HUES64 (cell line): ENCODE results near the gene HSD17B8.

Experiments
- H3K27ac ChIP-seq: 2 replicates; pipeline ENCODE4 v1.7.0; 2013; ENCODE audit warnings: low read depth, low read length, inconsistent platforms
- H3K27me3 ChIP-seq: 2 replicates; pipeline ENCODE4 v1.6.1; 2013; ENCODE audit warnings: mild to moderate bottlenecking, low read length; ENCODE audit not compliant: insufficient read depth
- H3K36me3 ChIP-seq: 2 replicates; pipeline ENCODE4 v1.6.1; 2013; ENCODE audit warnings: mild to moderate bottlenecking, low read length; ENCODE audit not compliant: insufficient read depth
- H3K4me1 ChIP-seq: 2 replicates; pipeline ENCODE4 v1.6.1; 2013; ENCODE audit warnings: mild to moderate bottlenecking, low read length, moderate library complexity; ENCODE audit not compliant: insufficient read depth
- H3K4me3 ChIP-seq: 2 replicates; pipeline ENCODE4 v1.5.1; 2013; ENCODE audit warnings: mild to moderate bottlenecking, low read length, moderate library complexity
- H3K9ac ChIP-seq: 2 replicates; pipeline ENCODE4 v1.6.1; 2013; ENCODE audit warnings: mild to moderate bottlenecking, low read depth, low read length
- H3K9me3 ChIP-seq: 2 replicates; pipeline ENCODE4 v1.6.1; 2013; ENCODE audit warnings: low read depth, low read length; ENCODE audit not compliant: insufficient read depth
- WGBS: fragments of 150-250, 120-280 bp; methylation state at CpG from one replicate; pipeline ENCODE4 v1.1.7; 2013; ENCODE audit warnings: missing lambda C conversion rate; 5-methylcytosine and 5-hydroxymethylcytosine counted together

HSD17B8 gene

DNA sequence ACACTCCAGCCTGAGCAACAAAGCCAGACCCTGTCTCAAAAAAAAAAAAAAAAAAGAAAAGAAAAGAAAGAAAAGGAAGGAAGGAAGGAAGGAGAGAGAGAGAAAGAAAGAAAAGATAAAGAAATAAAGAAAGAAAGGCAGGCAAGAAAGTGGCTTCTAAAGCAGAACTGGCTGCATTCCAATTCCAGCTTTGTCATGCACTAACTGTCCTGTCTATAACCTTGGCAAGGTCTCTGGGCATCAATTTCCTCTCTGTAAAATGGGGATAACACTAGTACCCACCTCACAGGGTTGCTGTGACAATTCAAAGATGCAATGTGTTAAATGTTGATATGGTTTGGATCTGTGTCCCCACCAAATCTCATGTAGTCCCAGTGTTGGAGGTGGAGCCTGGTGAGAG, 31.9 kb downstream of the HSD17B8 start:
- Histone ChIP-seq H3K27me3 (peaks cover 6% of the 10 kb centered on the region), H3K4me1 (peaks cover 9% of the 10 kb centered on the region), H3K4me3 (no peak overlapping the region), H3K9me3 (no peaks in the 10 kb centered on the region), H3K9ac (no peak overlapping the region), H3K27ac (no peak overlapping the region), H3K36me3 (no peaks in the 10 kb centered on the region)

DNA sequence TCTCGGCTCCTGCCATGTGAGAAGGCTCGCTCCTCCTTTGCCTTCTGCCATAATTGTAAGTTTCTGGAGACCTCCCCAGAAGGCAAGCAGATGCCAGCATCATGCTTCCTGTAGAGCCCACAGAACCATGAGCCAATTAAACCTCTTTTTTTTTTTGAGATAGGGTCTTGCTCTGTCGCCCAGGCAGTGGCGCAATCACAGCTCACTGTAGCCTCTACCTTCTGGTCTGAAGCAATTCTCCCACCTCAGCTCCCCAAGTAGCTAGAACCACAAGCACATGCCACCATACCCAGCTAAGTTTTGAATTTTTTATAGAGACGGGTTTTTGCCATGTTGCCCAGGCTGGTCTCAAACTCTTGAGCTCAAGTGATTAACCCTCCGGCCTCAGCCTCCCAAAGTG, 32.4 kb downstream of the HSD17B8 start:
- Histone ChIP-seq H3K9ac (no peak overlapping the region), H3K9me3 (no peaks in the 10 kb centered on the region), H3K27ac (no peak overlapping the region), H3K36me3 (no peaks in the 10 kb centered on the region), H3K4me1 (peaks cover 9% of the 10 kb centered on the region), H3K27me3 (peaks cover 6% of the 10 kb centered on the region), H3K4me3 (no peak overlapping the region)
- WGBS: 94% methylated on average over 6 of the region's 6 CpGs

DNA sequence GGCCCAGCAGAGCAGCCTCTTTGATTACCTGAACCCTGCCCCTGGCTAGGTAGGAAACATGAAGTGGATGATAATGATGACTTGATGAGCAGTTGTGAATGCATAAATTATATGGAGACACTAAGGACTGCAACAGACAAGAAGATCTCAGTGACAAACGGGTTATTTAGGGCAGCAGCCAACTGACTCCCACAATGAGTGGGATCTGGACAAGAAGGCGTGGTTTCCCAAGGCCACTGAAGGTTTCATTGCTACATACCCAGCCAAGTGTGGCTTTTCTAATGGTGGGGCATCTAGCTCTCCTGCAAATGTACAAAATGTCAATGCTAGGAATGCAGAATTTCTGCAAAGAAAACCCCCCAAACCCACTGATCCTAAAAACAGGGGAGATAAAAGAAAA, 33.3 kb downstream of the HSD17B8 start:
- Histone ChIP-seq H3K4me1 (peaks cover 9% of the 10 kb centered on the region), H3K27ac (no peak overlapping the region), H3K9me3 (no peaks in the 10 kb centered on the region), H3K27me3 (peaks cover 14% of the 10 kb centered on the region), H3K36me3 (no peaks in the 10 kb centered on the region), H3K9ac (no peak overlapping the region), H3K4me3 (no peak overlapping the region)
- WGBS: 85% methylated on average over 2 of the region's 2 CpGs

DNA sequence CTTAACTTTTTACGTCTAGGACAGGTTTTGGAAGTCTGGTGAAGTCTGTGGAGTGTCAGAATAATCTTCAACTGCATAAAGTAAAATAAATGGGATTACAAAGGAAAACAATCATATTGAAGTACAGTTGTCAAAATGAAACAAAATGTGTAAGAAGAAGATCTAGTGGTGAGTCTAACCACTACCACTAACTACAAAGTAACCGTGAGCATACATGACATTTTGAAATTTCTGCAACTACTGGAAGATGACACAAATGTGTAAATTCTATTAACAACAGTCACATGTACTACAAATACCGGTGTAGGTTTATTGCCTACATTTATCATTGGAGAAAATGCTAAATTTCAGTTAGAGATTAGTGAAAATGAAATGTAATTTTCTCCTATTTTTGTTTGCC, 37.5 kb downstream of the HSD17B8 start:
- no peaks in the 10 kb centered on the region for H3K4me1 ChIP-seq
- H3K9me3 ChIP-seq: no peaks in the 10 kb centered on the region
- no peak overlapping the region for H3K27ac ChIP-seq
- H3K27me3 ChIP-seq: peaks cover 36% of the 10 kb centered on the region
- H3K4me3 ChIP-seq: no peak overlapping the region
- no peaks in the 10 kb centered on the region for H3K36me3 ChIP-seq
- H3K9ac ChIP-seq: no peak overlapping the region
- WGBS: 92% methylated on average over 3 of the region's 3 CpGs

DNA sequence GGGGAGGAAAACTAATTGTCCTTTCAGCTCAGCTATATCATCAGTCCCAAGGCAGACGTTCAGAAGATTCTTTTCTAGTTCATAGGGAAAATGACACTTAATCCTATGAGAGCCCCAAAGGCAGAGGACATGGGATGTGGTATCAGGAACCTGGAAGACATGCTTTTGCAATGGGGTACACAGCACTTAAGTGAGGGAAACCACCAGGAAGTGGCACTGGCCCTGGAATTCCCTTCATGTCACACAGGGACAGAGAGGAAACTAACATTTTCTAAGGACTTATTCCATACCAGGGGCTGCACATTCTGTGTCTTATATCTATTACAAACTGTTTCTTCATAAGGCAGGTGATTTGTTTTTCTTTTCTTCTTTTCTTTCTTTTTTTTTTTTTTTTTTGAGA, 39.0 kb downstream of the HSD17B8 start:
- H3K27me3 ChIP-seq: peaks cover 50% of the 10 kb centered on the region

DNA sequence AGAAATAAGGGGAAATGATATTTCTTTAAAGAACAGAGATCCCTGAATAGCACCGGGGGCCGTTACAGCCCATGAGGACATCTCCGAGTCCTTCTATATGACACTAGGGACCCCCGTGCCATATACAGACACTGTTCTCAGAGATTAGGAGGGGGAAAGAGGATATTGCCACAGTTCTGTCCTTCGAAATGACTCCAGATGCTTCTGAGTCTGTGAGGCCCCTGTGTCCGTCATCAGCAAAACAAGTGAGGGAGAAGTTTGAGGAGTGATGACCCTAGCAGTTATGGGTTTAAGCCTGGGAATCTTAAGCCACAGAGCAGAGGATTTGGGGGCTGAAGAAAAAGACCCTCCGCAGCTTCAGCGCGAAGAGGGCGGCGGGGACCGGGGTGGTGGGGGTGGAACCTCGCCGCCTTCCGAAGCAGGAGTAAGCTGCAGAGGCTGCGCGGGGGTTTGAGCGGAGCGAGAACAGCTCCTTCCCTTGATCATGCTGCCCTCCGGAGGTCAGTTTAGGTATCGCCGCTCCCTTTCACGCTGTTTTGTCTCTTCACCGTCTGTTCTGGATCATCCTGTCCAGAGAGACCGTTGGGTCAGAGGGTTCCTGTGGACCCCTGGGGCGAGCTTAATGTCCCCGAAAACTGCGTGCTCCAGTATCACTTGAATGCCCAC, 43.7 kb downstream of the HSD17B8 start:
- peaks cover 40% of the 10 kb centered on the region for H3K27me3 ChIP-seq
- H3K9me3 ChIP-seq: no peaks in the 10 kb centered on the region
- peaks cover 14% of the 10 kb centered on the region for H3K36me3 ChIP-seq
- peak overlapping the region; percentile 20; the same call in 1 of the 2 replicates for H3K9ac ChIP-seq
- H3K4me3 ChIP-seq: peak overlapping the region; percentile 77
- no peak overlapping the region for H3K27ac ChIP-seq
- H3K4me1 ChIP-seq: peaks cover 6% of the 10 kb centered on the region; the same call in 1 of the 2 replicates
- WGBS: 6% methylated on average over 28 of the region's 28 CpGs

More for the DNA sequence above, 39.0 kb downstream of the HSD17B8 start:
- Histone ChIP-seq H3K9me3 (no peaks in the 10 kb centered on the region), H3K4me3 (no peak overlapping the region), H3K9ac (no peak overlapping the region), H3K27ac (no peak overlapping the region), H3K4me1 (no peaks in the 10 kb centered on the region), H3K36me3 (no peaks in the 10 kb centered on the region)
- 40% methylated on average over 1 of the region's 1 CpG for WGBS

DNA sequence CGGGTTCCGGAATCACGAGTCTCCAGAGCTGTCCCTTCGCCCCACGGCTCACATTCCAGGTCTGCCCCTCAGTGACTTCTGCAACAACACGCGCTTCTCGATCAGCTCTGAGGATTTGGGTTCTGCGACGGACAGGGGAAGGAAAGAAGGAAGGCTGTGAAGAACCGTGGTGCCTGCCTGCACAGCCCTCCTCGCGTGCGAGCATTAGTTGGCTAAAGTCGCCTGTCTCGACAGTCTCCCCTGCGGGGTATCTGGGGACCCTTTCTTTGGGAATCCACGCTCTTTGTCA, 44.1 kb downstream of the HSD17B8 start:
- H3K4me3 ChIP-seq: peak overlapping the region; percentile 77
- H3K4me1 ChIP-seq: peaks cover 6% of the 10 kb centered on the region; the same call in 1 of the 2 replicates
- 4% methylated on average over 18 of the region's 18 CpGs for WGBS
- peaks cover 14% of the 10 kb centered on the region for H3K36me3 ChIP-seq
- H3K9me3 ChIP-seq: no peaks in the 10 kb centered on the region
- H3K9ac ChIP-seq: peak overlapping the region; percentile 13; the same call in 1 of the 2 replicates
- peaks cover 35% of the 10 kb centered on the region for H3K27me3 ChIP-seq
- H3K27ac ChIP-seq: no peak overlapping the region

DNA sequence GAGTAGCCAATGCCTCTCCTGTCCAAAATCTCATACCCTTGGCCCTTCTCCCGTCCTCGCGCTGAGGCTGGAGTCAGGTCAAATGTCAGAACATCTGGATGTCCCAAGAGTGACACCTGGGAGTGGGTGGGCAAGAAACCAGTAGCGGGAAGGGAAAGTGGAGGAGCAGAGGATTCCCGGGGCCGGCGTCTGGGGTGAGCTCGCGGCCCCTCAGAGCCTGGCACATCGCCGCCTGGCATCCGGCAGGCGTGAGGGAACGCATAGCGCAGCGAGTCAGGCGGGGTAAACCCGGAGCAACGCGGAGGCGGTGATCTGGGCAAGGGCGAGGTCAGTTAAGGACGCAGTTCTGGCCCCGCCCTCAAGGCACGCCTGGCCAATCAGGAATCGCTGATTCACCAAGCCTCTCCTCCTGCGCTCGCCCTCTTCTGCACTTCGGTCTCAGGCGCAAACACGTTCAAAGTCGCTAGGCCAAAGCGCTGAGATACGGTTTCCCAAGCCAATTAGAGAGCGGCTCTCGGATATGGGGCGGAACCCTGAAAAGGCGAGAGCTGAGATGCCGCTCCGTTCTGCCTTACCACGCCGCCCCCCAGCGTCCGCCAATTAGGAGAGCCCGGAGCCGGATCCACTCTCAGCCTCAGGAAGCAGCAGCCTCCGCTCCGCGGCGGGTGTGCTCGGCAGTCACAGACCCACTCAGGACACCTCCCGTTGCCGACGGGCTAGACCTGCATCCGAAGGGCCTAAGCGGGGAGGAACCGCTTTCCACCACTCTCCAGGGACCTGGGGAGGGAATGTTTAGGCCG, 44.7 kb downstream of the HSD17B8 start:
- Histone ChIP-seq H3K27ac (peak overlapping the region; percentile 82; the same call in 1 of the 2 replicates), H3K36me3 (peaks cover 14% of the 10 kb centered on the region), H3K4me3 (peak overlapping the region; percentile 77), H3K4me1 (peaks cover 6% of the 10 kb centered on the region; the same call in 1 of the 2 replicates), H3K9me3 (no peaks in the 10 kb centered on the region), H3K27me3 (peaks cover 34% of the 10 kb centered on the region), H3K9ac (peak overlapping the region; percentile 78)
- WGBS: under 1% methylated on average over 58 of the region's 58 CpGs

DNA sequence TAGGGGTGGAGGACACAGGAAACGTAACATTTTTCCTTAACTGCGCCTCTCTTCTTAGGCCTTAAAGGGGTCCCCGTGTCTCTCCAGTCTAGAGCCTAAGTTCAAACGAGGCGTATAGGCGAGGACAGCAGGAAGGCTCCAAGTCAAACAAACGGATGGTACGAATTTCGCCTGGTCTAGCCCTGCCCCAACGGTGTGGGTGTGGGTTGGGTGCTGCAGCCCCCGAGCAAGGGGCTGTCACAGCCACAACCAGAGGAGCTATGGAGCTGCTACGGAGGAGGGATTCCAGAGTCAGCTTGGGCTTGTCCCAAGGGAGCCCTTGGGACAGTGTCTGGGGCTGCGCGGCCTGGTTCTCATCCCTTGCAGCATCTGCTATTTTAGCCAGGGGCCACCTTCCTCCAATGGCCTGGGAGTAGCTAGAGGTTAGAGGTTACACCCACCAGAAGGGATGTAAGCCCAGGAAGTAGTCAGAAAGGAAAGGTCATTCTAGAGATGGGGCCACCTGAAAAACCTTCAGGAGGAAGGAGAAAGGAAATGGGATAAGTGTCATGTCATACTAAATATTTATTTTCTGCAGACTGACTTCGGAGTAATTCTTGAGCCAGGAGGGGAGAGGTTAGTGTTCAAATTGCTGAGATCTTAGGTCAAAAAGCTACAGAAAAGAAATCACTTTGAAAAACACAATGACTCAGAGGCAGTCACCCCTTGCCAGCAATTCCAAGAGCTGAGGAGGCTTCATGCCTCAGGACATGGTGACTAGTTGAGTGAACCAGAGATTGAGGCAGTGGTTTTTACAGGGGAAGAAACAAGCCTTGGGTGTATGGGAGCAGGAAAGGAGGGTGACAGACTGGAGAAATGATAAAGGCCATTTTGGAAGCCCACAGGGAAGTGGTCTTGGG, 45.5 kb downstream of the HSD17B8 start:
- peak overlapping the region; percentile 77 for H3K4me3 ChIP-seq
- WGBS: 45% methylated on average over 15 of the region's 15 CpGs
- no peaks in the 10 kb centered on the region for H3K9me3 ChIP-seq
- H3K9ac ChIP-seq: peak overlapping the region; percentile 78
- peaks cover 14% of the 10 kb centered on the region for H3K36me3 ChIP-seq
- peaks cover 34% of the 10 kb centered on the region for H3K27me3 ChIP-seq
- H3K4me1 ChIP-seq: peaks cover 6% of the 10 kb centered on the region; the same call in 1 of the 2 replicates
- peak overlapping the region; percentile 82; the same call in 1 of the 2 replicates for H3K27ac ChIP-seq

DNA sequence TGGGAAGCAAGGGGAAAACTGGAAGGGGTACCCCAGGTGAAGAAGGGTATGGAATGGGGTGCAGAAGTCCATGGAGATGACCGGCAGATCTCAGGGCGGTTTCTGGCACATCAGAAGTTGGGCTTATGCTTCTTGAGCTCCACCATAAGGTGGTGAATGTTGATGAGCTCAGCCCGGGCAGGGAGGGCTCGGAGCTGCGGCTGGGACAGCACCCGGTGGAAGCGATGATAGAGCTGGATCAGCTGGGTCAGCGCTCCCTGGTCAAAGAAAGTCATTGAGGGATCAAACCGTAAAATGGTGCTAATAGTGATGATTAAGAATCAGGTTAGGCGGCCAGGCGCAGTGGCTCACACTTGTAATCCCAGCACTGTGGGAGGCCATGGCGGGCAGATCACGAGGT, 46.3 kb downstream of the HSD17B8 start:
- Histone ChIP-seq H3K9ac (no peak overlapping the region), H3K9me3 (no peaks in the 10 kb centered on the region), H3K27me3 (peaks cover 30% of the 10 kb centered on the region), H3K27ac (no peak overlapping the region), H3K36me3 (peaks cover 14% of the 10 kb centered on the region), H3K4me1 (peaks cover 6% of the 10 kb centered on the region; the same call in 1 of the 2 replicates), H3K4me3 (no peak overlapping the region)
- 94% methylated on average over 13 of the region's 13 CpGs for WGBS
